Measurements from ENCODE around the gene FAM193A.
"Not testable (repeated sequence)": the region's sequence is repeated elsewhere in the genome, so short reads cannot be mapped to it uniquely, and the experiment has no call there.

FAM193A gene

DNA sequence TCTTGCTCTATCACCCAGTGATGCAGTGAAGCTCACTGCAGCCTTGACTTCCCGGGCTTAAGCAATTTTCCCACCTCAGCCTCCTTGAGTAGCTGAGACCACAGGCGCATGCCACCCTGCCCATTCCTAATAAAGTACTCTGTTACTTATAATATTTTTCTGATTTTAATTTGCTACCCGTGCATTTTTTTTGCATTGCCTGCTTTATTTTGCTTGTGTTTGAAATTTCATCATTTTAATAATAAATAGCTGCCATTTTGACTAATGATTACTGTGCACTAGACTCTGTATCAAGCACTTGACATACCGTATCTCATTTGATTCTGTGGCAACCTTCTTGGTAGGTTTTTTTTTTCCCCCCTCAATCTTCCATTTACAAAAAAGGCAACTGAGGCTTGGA is 41.7 kb downstream of the FAM193A start:
- no peak for DNase-seq

DNA sequence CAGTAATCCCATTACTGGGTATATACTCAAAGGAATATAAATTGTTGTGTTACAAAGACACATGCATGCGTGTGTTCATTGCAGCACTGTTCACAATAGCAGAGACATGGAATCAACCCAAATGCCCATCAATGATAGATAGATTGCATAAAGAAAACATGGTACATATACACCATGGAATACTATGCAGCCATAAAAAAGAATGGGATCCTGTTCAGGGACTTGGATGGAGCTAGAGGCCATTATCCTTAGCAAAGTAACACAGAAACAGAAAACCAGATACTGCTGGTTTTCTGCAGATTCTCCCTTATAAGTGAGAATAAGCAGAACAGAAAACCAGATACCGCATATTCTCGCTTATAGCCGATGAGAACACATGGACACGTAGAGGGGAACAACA is 43.5 kb downstream of the FAM193A start:
- DNase-seq = no peak

- DNase-seq = no peak
Observed at GRCh38 chr4:2583092-2583491, 46.6 kb downstream of the FAM193A start.

DNA sequence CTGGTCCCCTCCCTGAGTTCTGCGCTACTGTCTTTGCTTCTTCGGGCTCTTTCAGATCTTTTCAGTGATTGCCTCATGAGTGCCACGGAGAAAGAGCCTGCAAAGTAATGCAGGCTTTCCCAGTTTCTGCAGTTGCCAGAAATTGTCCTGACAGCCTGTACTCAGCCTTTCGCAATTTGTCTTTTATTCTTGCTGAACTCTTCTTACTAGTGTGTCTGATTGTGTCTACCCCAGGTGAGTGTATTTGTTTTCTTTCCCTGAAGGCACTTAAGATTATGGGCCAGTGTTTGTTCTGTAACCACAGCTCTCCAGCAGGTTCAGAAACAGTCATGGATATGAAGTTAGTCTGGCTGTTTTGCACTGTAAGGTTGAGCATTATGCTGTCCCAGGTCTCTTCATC is 47.1 kb downstream of the FAM193A start:
- no peak for DNase-seq

DNA sequence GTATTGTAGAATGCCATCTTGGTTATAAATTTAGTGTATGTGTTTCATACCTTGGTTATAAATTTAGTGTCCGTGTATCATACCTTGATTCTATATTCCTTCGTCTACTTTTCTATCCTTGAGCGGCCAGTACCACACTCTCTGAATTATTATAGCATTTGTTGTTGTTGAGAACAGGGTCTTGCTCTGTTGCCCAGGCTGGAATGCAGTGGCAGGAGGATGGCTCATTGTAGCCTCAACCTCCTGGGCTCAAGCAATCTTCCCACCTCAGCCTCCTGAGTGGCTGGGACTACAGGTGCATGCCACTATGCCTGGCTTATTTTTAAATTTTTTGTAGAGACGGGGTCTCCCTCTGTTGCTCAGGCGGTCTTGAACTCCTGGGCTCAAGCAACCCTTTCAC is 50.1 kb downstream of the FAM193A start:
- no peak for DNase-seq

GRCh38 chr4:2587213-2587823 is 50.9 kb downstream of the FAM193A start:
- no peak for DNase-seq

GRCh38 chr4:2588259-2588658 is 51.8 kb downstream of the FAM193A start:
- DNase-seq = no peak

GRCh38 chr4:2591189-2591588 is 54.7 kb downstream of the FAM193A start:
- DNase-seq = no peak

DNA sequence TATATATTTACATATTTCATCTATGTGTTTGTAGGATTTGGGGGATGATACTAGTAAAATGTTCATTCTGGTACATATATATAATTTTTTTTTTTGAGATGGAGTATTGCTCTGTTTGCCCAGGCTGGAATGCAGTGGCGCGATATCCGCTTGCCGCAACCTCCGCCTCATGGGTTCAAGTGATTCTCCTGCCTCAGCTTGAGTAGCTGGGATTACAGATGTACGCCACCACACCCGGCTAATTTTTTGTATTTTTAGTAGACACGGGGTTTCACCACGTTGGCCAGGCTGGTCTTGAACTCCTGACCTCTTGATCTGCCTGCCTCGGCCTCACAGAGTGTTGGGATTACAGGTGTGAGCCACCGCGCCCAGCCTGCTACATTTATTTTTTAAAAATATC is 55.6 kb downstream of the FAM193A start:
- not testable (repeated sequence) for DNase-seq

- no peak for DNase-seq
Observed at GRCh38 chr4:2592572-2592971, 56.1 kb downstream of the FAM193A start.

- no peak for DNase-seq
Observed at GRCh38 chr4:2593003-2593402, 56.6 kb downstream of the FAM193A start.

DNA sequence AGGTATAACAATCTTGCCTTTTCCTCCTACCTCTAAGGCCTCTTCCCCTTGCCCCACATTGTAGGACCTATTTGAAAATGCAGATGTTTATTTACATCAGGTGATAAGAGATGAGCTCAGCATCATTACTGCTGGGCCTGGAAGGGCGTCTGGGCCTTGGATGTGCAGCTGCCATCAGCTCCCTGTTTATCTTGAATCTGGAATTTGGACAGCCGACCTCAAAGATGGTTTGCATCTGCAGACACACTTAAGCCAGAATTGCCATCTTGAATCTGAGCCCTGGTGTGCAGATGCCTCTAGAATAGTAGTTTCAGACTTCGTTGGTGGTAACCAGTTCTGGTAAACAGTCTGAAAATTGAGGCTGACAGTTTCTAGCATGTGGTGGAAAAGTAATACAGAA is 59.0 kb downstream of the FAM193A start:
- DNase-seq = no peak

DNA sequence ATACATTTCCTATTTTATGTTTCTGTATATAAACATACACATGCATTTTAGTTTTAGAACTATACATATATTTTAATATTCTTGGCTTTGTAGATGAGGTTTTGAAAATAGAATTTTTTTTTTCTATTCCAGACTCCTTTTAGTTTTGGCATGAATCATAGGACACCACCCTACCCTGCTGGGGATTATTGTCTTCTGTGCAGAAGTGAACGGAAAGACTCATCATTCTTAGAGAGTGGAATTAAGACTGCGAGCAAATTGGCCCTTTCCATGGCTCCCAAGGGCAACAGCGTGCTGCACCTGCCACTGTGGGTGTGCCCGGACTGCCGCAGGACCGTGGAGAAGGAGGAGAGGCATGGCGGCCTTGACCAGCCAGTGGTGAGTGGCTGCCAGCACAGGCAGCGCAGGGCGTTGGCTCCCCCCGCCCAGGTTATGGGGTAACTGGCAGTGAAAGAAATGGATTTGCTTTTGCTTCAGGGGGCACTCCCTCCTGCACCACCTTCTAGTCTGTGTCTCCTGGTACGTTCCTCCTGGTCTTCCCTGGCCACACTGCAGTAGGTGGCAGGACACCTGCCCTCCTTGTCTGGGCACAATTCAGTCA is 59.6 kb downstream of the FAM193A start:
- no peak for DNase-seq

GRCh38 chr4:2596611-2597010 is 60.2 kb downstream of the FAM193A start:
- DNase-seq = no peak

GRCh38 chr4:2598511-2599303 is 62.3 kb downstream of the FAM193A start:
- DNase-seq = no peak

- DNase-seq = no peak
Observed at GRCh38 chr4:2599304-2599654, 62.8 kb downstream of the FAM193A start.

DNA sequence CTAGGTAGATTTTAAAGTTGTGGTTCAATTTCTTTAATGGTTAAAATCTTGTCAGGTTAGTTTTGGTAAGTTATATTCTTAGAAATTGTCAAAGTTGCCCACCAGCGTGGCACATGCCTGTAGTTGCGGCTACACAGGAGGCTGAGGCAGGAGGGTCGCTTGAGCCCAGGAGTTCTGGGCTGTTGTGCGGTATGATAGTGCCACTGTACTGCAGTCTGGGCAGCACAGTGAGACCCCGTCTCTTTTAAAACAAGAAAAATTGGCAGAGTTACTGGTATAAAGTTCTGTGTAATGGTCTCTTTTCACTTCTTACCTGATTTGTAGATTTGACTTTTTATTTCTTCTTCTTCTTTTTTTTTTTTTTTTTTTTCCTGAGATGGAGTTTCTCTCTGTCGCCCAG is 64.4 kb downstream of the FAM193A start:
- DNase-seq = no peak

- no peak for DNase-seq
Observed at GRCh38 chr4:2604614-2605013, 68.2 kb downstream of the FAM193A start.

DNA sequence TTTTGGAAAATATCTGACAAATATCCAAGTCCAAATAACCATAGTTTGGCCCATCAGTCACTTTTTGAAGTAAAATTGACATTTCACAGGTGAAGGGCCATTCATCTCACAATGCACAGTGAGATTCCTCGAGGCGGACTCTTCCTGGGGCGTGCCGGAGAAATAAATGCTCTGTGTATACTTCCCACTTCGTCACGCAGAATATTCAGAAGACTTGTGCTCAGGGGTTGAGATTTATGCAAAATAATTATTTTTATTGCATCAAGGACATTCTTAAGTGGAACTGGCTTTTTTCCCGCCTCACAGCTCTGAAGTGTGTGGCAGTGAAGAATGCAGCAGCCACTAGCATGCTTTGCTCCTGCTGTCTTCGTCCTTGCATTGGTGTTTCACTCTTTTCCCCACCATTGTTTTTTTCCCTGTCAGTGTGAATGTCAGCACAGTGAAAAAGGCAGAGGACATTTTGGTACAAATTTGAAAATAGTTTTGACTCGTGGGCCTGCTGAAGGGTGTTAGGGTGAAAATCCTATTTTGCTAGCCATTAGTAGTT is 70.6 kb downstream of the FAM193A start:
- no peak for DNase-seq

DNA sequence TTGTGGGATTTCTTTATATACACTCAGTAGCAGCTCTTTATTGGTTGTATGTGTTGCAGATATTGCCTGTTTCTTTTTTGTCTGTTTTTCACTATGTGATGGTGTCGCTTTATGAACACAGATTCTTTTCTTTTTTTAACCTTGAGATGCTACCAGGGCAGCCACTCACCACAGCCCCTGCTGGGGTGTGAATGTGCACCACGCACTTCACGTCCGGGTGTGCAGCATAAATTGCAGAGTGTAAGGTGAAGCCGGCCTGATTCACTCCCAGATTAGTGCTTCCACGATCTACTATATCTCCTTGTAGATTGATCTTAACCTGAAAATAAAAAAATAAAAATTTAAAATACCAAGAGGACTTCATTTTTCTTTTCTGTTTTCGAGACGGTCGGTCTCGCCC is 71.4 kb downstream of the FAM193A start:
- no peak for DNase-seq

DNA sequence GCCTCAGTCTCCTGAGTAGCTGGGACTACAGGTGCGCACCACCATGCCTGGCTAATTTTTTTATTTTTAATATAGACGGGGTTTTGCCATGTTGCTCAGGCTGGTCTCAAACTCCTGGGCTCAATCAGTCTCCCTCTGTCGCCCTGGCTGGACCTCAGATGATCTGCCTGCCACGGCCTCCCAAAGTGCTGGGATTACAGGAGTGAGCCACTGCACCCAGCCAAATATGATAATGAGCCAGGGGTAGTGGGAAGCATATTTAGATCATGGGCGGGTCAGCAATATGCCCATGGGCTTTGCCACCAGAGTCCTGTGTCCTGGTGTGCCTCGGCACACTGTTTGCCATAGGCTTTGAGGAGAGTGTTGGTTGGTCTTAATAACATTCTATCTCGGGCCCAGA is 71.8 kb downstream of the FAM193A start:
- no peak for DNase-seq

DNA sequence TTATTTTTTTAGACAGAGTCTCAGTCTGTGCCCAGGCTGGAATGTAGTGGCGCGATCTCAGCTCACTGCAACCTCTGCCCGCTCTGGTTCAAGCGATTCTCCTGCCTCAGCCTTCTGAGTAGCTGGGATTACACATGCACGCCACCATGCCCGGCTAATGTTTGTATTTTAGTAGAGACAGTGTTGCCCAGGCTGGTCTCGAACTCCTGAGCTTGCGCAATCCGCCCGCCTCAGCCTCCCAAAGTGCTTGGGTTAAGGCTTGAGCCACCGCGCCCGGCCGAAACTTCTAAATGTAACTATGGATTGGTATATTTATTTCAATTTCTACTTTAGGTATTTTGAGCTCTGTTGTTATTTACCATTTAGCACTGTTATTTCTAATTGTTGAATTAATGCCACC is 79.4 kb downstream of the FAM193A start:
- DNase-seq = no peak

DNA sequence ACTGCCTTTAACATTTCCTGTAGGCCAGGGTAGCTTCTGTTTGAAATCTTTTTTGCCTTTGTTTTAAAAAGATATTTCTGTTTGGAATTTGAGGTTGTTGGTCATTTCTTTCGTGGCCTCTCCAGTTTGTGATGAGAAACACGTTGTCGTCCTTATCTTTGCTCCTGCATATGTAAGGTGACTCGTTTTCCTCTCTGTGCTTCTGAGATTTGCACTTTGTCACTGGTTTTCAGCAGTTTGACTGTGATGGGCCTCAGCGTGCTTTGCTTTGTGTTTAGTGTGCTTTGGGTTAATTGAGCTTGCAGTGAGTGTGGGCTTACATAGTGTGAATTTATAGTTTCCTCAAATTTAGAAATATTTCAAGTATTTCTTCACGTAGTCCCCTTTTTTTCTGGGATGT is 81.5 kb downstream of the FAM193A start:
- no peak for DNase-seq

DNA sequence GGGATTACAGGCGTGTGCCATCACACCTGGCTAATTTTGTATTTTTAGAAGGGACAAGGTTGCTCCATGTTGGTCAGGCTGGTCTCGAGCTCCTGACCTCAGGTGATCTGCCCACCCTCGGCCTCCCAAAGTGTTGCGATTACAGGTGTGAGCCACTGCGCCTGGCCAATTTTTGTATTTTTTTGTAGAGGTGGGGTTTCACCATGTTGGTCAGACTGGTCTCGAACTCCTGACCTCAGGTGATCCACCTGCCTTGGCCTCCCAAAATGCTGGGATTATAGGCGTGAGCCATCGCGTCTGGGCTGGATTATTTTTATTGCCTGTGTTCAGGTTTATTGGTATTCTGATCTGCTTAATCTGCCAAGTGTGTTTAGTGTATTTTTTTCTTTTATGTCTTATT is 82.3 kb downstream of the FAM193A start:
- not testable (repeated sequence) for DNase-seq
